ENCODE measurements around the gene KCNJ5.

KCNJ5 gene

DNA sequence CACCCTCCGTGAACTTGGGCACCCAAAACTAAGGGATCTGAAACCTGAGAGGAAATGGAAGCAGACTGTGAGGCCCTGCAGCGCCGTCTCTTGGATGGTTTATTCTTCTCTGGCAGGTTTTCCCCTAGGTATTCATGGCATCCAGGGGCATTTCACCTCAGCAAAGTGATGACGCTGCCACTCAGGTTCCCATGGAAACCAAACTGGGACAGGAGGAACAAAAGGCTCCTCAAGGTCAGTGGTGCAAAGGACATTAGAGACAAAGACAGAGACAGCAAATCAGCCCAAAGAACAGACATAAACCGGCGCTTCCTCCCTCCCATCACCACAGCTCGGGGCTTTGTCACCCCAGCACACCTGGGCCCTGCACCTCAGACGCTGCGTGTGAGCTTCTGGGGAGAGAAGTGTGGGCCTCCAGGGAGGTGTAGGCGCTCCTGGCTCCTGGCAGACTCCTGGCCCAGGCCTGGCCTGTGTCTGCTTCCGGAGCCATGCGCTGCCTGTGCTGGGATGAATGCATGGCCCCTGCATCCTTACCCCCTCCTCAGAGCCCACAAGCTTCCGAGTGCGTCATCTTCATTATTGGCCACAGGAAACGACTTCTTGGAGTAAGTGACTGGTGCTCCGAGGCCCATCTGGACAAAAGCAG lies 45.6 kb downstream of the KCNJ5 start:
- no peak for DNase-seq
- no peak for ATAC-seq
- H3K9me3 Mint-ChIP-seq: no peaks in the 10 kb centered on the region
- no peak overlapping the region for H3K4me3 Mint-ChIP-seq
- no peaks in the 10 kb centered on the region for H3K27me3 Mint-ChIP-seq
- H3K27ac Mint-ChIP-seq: no peak overlapping the region
- H3K36me3 Mint-ChIP-seq (ENCODE audit: low read depth): no peaks in the 10 kb centered on the region
- H3K4me1 Mint-ChIP-seq: no peaks in the 10 kb centered on the region

DNA sequence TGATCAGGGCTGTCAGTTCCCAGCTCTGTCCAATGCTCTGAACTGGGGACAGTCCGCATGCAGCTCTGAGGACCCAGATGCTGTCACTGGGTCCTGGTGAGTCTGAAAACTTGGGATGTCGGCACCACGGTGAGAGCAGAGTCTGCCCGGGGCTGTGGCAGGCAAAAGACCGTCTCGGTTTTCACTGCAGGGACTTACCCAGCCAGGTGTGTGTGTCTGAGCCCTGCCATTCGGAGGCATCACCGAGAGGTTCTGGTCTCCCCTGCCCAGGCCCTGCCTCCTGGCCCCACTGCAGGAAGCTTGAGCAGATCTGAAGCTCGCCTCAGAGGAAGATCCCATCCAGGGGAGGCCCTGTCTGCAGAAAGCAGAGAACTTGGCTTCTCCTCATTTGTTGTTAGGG lies 46.3 kb downstream of the KCNJ5 start:
- H3K4me1 Mint-ChIP-seq: no peaks in the 10 kb centered on the region

GRCh38 chr11:128938156-128938885 lies 47.2 kb downstream of the KCNJ5 start:
- H3K27me3 Mint-ChIP-seq: no peaks in the 10 kb centered on the region
- H3K4me3 Mint-ChIP-seq: no peak overlapping the region
- ATAC-seq (no peak), DNase-seq (no peak)
- no peaks in the 10 kb centered on the region for H3K36me3 Mint-ChIP-seq (ENCODE audit: low read depth)
- H3K4me1 Mint-ChIP-seq: no peaks in the 10 kb centered on the region
- no peak overlapping the region for H3K27ac Mint-ChIP-seq
- H3K9me3 Mint-ChIP-seq: no peaks in the 10 kb centered on the region

More for the DNA sequence above, 46.3 kb downstream of the KCNJ5 start:
- no peak overlapping the region for H3K4me3 Mint-ChIP-seq
- DNase-seq (no peak), ATAC-seq (no peak)
- no peak overlapping the region for H3K27ac Mint-ChIP-seq
- H3K36me3 Mint-ChIP-seq (ENCODE audit: low read depth): no peaks in the 10 kb centered on the region
- no peaks in the 10 kb centered on the region for H3K27me3 Mint-ChIP-seq
- no peaks in the 10 kb centered on the region for H3K9me3 Mint-ChIP-seq

- Mint-ChIP-seq H3K36me3 (ENCODE audit: low read depth) (no peaks in the 10 kb centered on the region), H3K4me1 (no peaks in the 10 kb centered on the region), H3K9me3 (no peaks in the 10 kb centered on the region), H3K4me3 (no peak overlapping the region), H3K27me3 (peaks cover 2% of the 10 kb centered on the region), H3K27ac (no peak overlapping the region)
- DNase-seq: no peak
- no peak for ATAC-seq
Observed at GRCh38 chr11:128939591-128939990, 48.4 kb downstream of the KCNJ5 start.

- DNase-seq: no peak
- H3K4me3 Mint-ChIP-seq: no peak overlapping the region
- H3K4me1 Mint-ChIP-seq: no peaks in the 10 kb centered on the region
- no peak for ATAC-seq
- H3K27ac Mint-ChIP-seq: no peak overlapping the region
- H3K27me3 Mint-ChIP-seq: peaks cover 5% of the 10 kb centered on the region
- H3K9me3 Mint-ChIP-seq: no peaks in the 10 kb centered on the region
- no peaks in the 10 kb centered on the region for H3K36me3 Mint-ChIP-seq (ENCODE audit: low read depth)
Observed at GRCh38 chr11:128940156-128940555, 49.0 kb downstream of the KCNJ5 start.

DNA sequence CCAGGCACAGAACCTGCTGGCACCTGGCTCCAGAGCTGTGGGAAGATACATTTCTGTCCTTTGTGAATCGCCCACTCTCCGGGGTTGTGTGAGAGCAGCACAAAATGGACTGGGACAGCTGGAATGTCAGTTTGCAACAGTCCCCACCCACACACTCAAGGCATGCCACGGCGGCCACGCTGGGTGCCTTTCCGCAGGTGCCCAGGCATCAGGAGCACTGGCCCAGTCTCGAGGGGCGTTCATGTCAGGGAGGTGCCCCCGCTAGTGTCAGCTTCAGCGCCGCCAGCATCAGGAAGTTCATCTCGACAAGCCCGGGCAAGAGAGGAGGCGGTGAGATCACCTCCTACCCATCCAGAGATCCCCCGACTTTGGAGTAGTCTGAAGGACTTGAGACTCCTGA lies 49.4 kb downstream of the KCNJ5 start:
- Mint-ChIP-seq H3K4me1 (no peaks in the 10 kb centered on the region), H3K4me3 (no peak overlapping the region), H3K27ac (no peak overlapping the region), H3K36me3 (ENCODE audit: low read depth) (no peaks in the 10 kb centered on the region), H3K27me3 (peaks cover 5% of the 10 kb centered on the region), H3K9me3 (no peaks in the 10 kb centered on the region)
- no peak for ATAC-seq
- no peak for DNase-seq

DNA sequence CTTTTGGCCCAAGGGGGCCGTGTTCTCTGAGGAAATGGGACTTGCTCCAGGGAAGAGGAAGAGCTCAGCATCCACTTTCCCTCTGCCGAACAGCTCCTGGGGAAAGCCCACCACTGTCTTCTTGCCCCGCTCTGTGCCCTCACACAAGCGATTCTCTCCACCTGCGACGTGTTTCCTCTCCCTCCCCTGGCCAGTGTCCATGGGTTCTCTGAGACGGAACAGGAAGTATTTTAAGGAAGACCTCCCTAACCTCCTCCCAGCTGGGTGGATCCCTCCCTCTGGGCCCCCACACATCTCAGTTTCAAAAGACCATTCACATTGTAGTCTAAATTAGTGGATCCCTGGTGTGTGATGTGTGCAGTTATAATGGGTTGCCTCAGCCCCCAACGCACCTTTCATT lies 50.0 kb downstream of the KCNJ5 start:
- Mint-ChIP-seq H3K4me1 (no peaks in the 10 kb centered on the region), H3K36me3 (ENCODE audit: low read depth) (no peaks in the 10 kb centered on the region), H3K4me3 (no peak overlapping the region), H3K9me3 (no peaks in the 10 kb centered on the region), H3K27me3 (peaks cover 5% of the 10 kb centered on the region), H3K27ac (no peak overlapping the region)
- no peak for DNase-seq
- no peak for ATAC-seq

DNA sequence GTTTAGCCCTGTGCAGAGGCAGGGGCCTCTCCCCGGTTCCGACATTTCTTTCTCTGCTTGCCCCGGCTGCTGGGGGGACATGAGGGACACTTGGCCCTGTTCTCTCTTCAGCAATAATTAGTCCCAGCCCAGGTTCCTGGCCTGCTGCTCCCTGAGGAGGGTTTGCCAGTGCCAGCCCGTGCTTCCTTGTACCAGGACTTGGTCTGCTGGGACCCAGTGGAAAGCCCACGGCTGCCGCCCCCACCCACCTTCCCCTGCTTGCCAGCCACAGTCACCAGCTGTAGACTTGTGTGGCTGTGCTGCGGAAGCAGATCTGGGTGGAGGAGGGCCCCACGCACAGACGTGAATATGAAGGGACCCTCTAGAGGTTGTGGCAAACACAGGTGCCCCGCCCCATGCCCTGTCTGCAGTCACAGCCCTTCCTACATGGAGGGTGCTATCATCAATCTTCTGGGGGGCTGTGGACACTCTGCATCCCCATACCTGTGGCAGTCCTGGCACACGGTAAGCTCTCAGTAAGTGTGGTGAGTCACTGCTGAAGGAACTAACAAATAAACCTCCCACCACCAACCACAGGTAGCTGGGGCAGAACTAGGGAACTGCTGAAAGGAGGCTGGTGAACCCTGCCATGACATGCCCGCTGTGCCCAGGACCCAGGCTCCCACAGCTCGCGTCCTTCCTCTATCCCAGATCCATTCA lies 50.6 kb downstream of the KCNJ5 start:
- peaks cover 1% of the 10 kb centered on the region for H3K4me1 Mint-ChIP-seq

DNA sequence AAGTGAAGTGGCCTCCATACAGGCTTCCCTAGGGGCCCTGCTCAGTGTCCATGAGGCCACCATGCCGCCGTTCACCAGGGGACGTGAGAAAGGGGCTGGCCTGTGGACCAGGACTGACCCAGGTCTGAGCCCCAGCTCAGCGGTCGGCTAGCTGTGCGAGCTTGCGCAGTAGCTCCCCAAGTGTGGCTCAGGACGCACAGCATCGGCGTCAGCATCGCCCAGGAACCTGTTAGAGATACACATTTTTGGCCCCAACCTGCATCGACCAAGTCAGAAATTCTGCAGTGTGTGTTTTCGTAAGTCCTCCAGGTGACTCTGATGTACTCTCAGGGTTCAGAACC lies 51.1 kb downstream of the KCNJ5 start:
- no peak for DNase-seq
- H3K36me3 Mint-ChIP-seq (ENCODE audit: low read depth): no peaks in the 10 kb centered on the region
- no peak overlapping the region for H3K27ac Mint-ChIP-seq
- H3K4me3 Mint-ChIP-seq: no peak overlapping the region
- H3K27me3 Mint-ChIP-seq: peaks cover 5% of the 10 kb centered on the region
- no peak for ATAC-seq
- no peaks in the 10 kb centered on the region for H3K9me3 Mint-ChIP-seq
- H3K4me1 Mint-ChIP-seq: peaks cover 1% of the 10 kb centered on the region

More for the DNA sequence above, 50.6 kb downstream of the KCNJ5 start:
- ATAC-seq (no peak), DNase-seq (no peak)
- Mint-ChIP-seq H3K9me3 (no peaks in the 10 kb centered on the region), H3K4me3 (no peak overlapping the region), H3K27ac (no peak overlapping the region), H3K27me3 (peaks cover 5% of the 10 kb centered on the region), H3K36me3 (ENCODE audit: low read depth) (no peaks in the 10 kb centered on the region)

- H3K4me1 Mint-ChIP-seq: peaks cover 1% of the 10 kb centered on the region
- DNase-seq (no peak), ATAC-seq (no peak)
- H3K27me3 Mint-ChIP-seq: peaks cover 5% of the 10 kb centered on the region
- H3K27ac Mint-ChIP-seq: no peak within 1 kb of the TSS
- H3K36me3 Mint-ChIP-seq (ENCODE audit: low read depth): no peaks in the 10 kb centered on the region
- H3K4me3 Mint-ChIP-seq: no peak within 1 kb of the TSS
- H3K9me3 Mint-ChIP-seq: no peaks in the 10 kb centered on the region
Observed at GRCh38 chr11:128942817-128943427, 51.8 kb downstream of the KCNJ5 start, which contains the start of gene TP53AIP1. Gene TP53AIP1 (minus strand): TSS chr11:128942871. CDS start chr11:128937818, 5,053 bp downstream.

DNA sequence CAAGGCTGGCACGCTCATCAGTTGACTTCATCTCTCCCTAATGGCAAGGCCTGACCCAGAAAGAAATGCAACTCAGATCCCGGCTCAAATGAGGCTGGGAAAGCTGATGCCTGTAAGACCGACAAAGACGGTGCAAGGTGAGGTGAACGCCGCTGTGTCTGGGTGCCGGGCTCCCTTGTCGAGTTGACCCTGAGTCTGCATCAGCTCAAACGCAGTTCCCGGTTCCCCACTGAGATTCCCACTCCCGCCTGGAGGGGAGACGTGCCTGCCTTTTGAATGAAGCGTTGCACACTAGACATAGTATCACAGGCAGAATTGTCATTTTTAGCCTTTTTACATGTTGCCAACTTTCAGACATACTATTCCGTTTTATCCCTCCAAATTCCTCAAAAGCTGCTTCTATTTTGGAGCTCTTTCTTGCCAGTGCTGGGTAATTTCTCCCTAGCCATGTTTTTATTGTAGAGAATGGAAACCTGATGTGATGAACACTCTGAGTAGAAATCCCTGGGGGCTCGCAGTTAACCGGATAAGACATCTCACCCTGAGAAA lies 52.3 kb downstream of the KCNJ5 start:
- Mint-ChIP-seq H3K27me3 (peaks cover 5% of the 10 kb centered on the region), H3K9me3 (no peaks in the 10 kb centered on the region), H3K4me1 (peaks cover 1% of the 10 kb centered on the region), H3K4me3 (no peak overlapping the region), H3K36me3 (ENCODE audit: low read depth) (no peaks in the 10 kb centered on the region), H3K27ac (no peak overlapping the region)
- DNase-seq: no peak
- ATAC-seq: no peak

DNA sequence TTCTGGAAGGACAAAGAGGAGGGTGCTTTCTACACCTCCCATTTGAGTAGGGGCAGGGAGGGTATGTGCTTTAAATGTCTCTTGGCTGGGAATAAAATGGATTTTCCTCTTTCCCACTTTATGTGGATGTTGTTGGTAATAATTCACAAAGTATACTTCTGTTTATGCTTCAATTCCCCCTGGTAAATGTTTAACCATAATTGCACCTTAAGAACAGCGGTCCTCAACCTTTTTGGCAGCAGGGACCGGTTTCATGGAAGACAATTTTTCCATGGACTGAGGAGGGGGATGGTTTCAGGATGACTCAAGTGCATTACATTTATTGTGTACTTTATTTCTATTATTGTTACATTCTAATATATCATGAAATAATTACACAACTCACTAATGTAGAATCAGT lies 55.5 kb downstream of the KCNJ5 start:
- ATAC-seq (no peak), DNase-seq (no peak)
- no peak overlapping the region for H3K4me3 Mint-ChIP-seq

GRCh38 chr11:128947773-128948172 lies 56.6 kb downstream of the KCNJ5 start:
- H3K9me3 Mint-ChIP-seq: no peaks in the 10 kb centered on the region
- ATAC-seq: no peak
- DNase-seq: no peak
- H3K4me1 Mint-ChIP-seq: peaks cover 1% of the 10 kb centered on the region
- no peak overlapping the region for H3K27ac Mint-ChIP-seq
- no peaks in the 10 kb centered on the region for H3K36me3 Mint-ChIP-seq (ENCODE audit: low read depth)
- no peak overlapping the region for H3K4me3 Mint-ChIP-seq
- peaks cover 6% of the 10 kb centered on the region for H3K27me3 Mint-ChIP-seq

More for the DNA sequence above, 55.5 kb downstream of the KCNJ5 start:
- H3K36me3 Mint-ChIP-seq (ENCODE audit: low read depth): no peaks in the 10 kb centered on the region
- H3K27me3 Mint-ChIP-seq: peaks cover 6% of the 10 kb centered on the region
- no peak overlapping the region for H3K27ac Mint-ChIP-seq
- H3K4me1 Mint-ChIP-seq: peaks cover 1% of the 10 kb centered on the region
- no peaks in the 10 kb centered on the region for H3K9me3 Mint-ChIP-seq

DNA sequence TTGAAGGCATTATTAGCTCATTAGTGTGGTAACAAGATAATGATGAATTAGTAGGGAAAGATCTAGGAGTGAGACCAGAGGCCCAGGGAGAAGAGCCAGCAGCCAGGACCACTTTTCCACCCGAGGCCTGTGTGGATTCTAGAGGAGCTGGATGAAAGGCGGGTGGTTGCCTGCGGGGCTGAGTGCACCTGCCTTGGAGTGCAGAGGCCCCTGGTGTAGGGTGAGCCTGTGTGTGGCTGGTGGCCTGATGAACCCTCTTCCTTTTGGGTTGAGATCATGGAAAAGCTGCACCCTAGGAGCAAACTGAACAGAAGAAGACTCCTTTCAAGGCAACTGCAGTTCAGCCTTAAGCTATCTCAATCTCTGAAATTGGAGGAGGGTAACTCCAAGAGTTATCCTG lies 57.4 kb downstream of the KCNJ5 start:
- H3K27ac Mint-ChIP-seq: no peak overlapping the region
- DNase-seq: no peak
- peaks cover 6% of the 10 kb centered on the region for H3K27me3 Mint-ChIP-seq
- peaks cover 1% of the 10 kb centered on the region for H3K4me1 Mint-ChIP-seq
- no peaks in the 10 kb centered on the region for H3K9me3 Mint-ChIP-seq
- no peak overlapping the region for H3K4me3 Mint-ChIP-seq
- no peaks in the 10 kb centered on the region for H3K36me3 Mint-ChIP-seq (ENCODE audit: low read depth)
- ATAC-seq: no peak
